Esophagus muscularis mucosa (tissue), 4 donors: ENCODE measurements around the gene GNB5. TPM values are rescaled to one million over a fixed set of nuclear protein-coding genes. Genes with fewer than 3 reads are reported as not detected.

ENCODE experiments used
- DNase-seq: peaks from one replicate; pipeline ENCODE4 v3.0.0-alpha.2; 2017; ENCODE audit errors: extremely low spot score
- H3K27ac ChIP-seq, 4 donors: fragments of 200-600 bp; sonication (generic); replicated peaks in 1 of 4; 1 replicate in 3 of 4; 2 replicates in 1 of 4; pipeline ENCODE4 v1.5.1; 2016 to 2019; ENCODE audit warnings: mild to moderate bottlenecking in 1 of 4
- H3K27me3 ChIP-seq, 4 donors: fragments of 200-600 bp; sonication (generic); one replicate each; pipeline versions ENCODE4 v1.5.1 to v1.6.0; 2016 to 2019
- H3K36me3 ChIP-seq, 4 donors: fragments of 200-600 bp; sonication (generic); one replicate each; pipeline ENCODE4 v1.5.1; 2016 to 2019
- H3K4me1 ChIP-seq, 4 donors: fragments of 200-600 bp; sonication (generic); one replicate each; pipeline ENCODE4 v1.5.1; 2016 to 2019
- H3K4me3 ChIP-seq, 4 donors: fragments of 200-600 bp; sonication (generic); 1 replicate in 2 of 4; 2 replicates in 2 of 4; pipeline ENCODE4 v1.5.1; 2016 to 2019; ENCODE audit warnings: mild to moderate bottlenecking in 4 of 4, moderate library complexity in 1 of 4
- H3K9me3 ChIP-seq, 4 donors: fragments of 200-600 bp; sonication (generic); 1 replicate in 3 of 4; 2 replicates in 1 of 4; pipeline ENCODE4 v1.5.1; 2016 to 2019
- EP300 ChIP-seq: sonication (generic); formaldehyde crosslinking; IDR thresholded peaks from one replicate; pipeline ENCODE4 v1.6.1; 2017; ENCODE audit warnings: antibody characterized with exemption
- POLR2A ChIP-seq: fragments of 450-650 bp; IDR thresholded peaks from one replicate; pipeline ENCODE4 v1.6.1; 2017; ENCODE audit warnings: antibody characterized with exemption, moderate library complexity, mild to moderate bottlenecking, low read depth
- POLR2AphosphoS5 ChIP-seq, 2 donors: sonication (generic); formaldehyde crosslinking; IDR thresholded peaks; one replicate each; pipeline ENCODE4 v1.6.1; 2017; ENCODE audit warnings: antibody characterized with exemption in 2 of 2
- WGBS: methylation state at CpG from one replicate; pipeline ENCODE4 v1.1.5; 2018; 5-methylcytosine and 5-hydroxymethylcytosine counted together
- intact Hi-C: fragments of 100-400 bp; cut with DNase I; formaldehyde crosslinking; loops from one replicate; pipeline ENCODE4 v1.15.1; 2023
- total RNA-seq, 4 donors: library from RNA; depleted of rRNA; stranded (reverse); fragments of >200 nt; gene quantifications; one replicate each; pipeline versions ENCODE4 v1.1.0 to v1.2.1, GENCODE V29; 2016
- TF ChIP-seq, protein P1 (sequence below), 3 experiments: fragments of 200-600 bp in 2 of 3; fragments of 450-650 bp in 1 of 3; sonication (generic) in 2 of 3; IDR thresholded peaks; one replicate each; pipeline ENCODE4 v1.5.1; 2017 to 2019; ENCODE audit warnings: antibody characterized with exemption in 3 of 3, mild to moderate bottlenecking in 2 of 3, moderate library complexity in 1 of 3

GNB5 gene
- total RNA-seq, 4 donors from 2014 or later, result 26.7 to 50.1 (median 36.2) TPM

DNA sequence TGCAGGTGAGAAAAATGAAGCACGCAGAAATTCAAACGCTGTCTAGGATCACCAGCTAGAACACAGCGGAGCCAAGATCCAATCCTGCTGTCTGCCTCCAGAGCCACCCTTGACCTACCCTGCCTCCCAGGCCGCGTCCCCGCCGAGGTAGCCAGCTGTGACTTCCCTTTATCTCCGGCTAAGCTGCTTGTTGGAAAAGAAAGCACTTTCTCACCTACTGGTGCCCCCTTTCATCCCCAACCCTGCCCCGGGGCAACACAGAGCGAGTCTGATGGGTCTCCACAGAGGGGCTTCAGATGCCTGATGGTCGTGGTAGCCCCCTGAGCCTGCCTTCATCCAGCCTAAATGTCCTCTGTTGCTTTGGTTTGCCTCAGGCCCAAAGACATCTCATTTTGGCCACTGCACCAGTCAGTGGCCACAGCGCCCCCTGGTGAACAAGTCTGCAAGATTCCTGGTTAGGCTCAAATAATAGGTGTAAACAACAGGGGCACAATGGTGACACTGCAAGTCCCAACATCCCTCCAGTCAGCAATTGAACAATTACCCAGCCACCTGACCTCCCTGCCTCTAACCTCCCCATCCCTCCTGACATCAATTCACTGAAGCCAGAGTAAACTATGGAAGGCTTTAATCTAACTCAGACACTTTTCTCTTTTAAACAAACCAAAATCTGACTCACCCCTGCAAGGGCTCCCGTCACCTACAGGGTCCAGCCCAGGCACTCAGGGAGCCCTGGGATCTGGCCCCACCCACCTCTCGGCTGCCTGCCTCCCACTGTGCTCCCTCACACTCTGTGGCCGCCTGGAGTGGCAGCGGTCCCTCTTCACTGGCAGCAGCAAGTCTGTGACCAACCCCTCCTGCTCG lies 51.4 kb downstream of the GNB5 start:
- H3K36me3 ChIP-seq, result peaks cover 0 to 30% (median 14%) of the 10 kb centered on the region in 4 donors
- no peak overlapping the region for H3K27ac ChIP-seq
- 66% methylated on average over 17 of the region's 17 CpGs for WGBS
- TF ChIP-seq, protein P1, sequence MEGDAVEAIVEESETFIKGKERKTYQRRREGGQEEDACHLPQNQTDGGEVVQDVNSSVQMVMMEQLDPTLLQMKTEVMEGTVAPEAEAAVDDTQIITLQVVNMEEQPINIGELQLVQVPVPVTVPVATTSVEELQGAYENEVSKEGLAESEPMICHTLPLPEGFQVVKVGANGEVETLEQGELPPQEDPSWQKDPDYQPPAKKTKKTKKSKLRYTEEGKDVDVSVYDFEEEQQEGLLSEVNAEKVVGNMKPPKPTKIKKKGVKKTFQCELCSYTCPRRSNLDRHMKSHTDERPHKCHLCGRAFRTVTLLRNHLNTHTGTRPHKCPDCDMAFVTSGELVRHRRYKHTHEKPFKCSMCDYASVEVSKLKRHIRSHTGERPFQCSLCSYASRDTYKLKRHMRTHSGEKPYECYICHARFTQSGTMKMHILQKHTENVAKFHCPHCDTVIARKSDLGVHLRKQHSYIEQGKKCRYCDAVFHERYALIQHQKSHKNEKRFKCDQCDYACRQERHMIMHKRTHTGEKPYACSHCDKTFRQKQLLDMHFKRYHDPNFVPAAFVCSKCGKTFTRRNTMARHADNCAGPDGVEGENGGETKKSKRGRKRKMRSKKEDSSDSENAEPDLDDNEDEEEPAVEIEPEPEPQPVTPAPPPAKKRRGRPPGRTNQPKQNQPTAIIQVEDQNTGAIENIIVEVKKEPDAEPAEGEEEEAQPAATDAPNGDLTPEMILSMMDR (IDR thresholded peaks at IDR 0.05), result peak; percentile 52 to 75 (median 64)
- no peak for TF ChIP-seq EP300
- intact Hi-C loops, result no loop called here
- no peaks in the 10 kb centered on the region for H3K27me3 ChIP-seq
- H3K4me3 ChIP-seq, result no peak overlapping the region
- no peaks in the 10 kb centered on the region for H3K9me3 ChIP-seq
- H3K4me1 ChIP-seq, result peaks cover 0 to 28% (median 21%) of the 10 kb centered on the region in 4 donors
- no peak for DNase-seq

DNA sequence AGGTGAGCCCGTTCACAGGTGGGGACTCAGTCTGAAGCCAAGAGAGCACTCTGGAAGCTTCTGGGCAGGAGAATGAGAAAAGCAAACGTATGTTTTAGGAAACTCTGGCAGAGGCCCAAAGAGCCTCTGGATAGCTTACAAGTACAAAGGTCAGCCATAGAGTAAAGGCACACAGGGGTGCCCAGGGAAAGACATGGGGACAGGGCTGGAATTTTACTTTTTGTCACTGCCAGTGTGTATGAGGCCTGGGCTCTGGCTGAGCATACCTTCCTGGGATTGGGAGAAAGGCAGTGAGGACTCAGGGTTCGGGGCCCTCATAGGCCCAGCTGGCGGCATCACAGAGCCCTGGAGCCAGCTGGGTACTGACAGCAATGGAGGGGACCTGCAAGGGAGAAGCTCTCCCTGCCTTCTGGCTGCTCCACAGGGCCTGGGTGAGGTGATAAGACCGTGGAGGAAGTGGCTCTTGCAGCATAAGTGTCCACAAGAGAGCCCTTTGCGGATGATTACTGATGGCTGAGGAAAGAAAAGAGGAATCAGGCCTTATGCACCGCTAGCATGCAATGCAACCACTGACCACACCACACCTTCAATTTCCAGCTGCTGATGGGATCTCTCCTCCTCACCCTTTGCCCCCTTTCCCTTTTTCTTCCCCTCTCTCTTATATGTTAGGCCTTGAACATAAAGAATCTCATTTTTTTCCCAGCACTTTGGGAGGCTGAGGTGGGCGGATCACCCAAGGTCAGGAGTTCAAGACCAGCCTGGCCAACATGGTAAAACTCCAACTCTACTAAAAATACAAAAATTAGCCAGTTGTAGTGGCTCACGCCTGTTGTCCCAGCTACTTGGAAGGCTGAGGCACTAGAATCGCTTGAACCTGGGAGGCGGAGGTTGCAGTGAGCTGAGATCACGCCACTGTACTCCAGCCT lies 53.5 kb downstream of the GNB5 start:
- Histone ChIP-seq H3K27me3 (no peaks in the 10 kb centered on the region), H3K36me3 (peaks cover 3 to 38% (median 13%) of the 10 kb centered on the region in 4 donors), H3K4me3 (no peak overlapping the region), H3K4me1 (peaks cover 0 to 28% (median 21%) of the 10 kb centered on the region in 4 donors), H3K9me3 (no peaks in the 10 kb centered on the region), H3K27ac (no peak overlapping the region)
- intact Hi-C loops, result no loop called here
- TF ChIP-seq POLR2AphosphoS5 (IDR thresholded peaks at IDR 0.05) (no peak), EP300 (no peak)
- 82% methylated on average over 10 of the region's 12 CpGs for WGBS
- DNase-seq, result no peak

DNA sequence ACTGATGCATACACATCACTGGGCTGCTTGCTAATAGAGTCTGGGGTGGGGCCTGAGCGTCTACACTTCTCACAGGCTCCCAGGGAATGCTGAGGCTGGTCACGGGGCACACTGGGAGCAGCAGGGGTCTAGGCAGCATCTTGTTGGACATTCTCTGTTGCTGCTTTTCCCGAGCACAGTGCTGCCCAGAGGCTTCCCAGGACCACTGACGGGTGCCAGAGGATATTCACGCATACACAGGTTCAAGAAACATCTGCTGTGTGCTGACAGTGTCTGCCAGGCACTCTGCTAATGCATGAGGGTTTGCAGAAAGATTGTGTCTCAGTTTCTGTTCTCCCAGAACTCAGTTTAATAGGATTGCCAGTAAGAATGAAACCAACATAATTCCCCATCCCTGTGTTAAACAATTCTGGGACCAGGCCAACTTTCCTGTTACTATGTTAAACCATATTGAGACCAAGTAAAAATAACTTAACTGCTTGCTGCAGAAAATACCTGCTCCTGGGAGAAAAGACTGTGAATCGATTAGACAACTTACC lies 54.7 kb downstream of the GNB5 start:
- H3K4me3 ChIP-seq, result no peak overlapping the region
- no peaks in the 10 kb centered on the region for H3K9me3 ChIP-seq
- H3K36me3 ChIP-seq, result peaks cover 3 to 44% (median 14%) of the 10 kb centered on the region in 4 donors
- H3K27ac ChIP-seq, result no peak overlapping the region
- H3K27me3 ChIP-seq, result no peaks in the 10 kb centered on the region
- H3K4me1 ChIP-seq, result peaks cover 0 to 28% (median 21%) of the 10 kb centered on the region in 4 donors
- no peak for DNase-seq
- WGBS, result 58% methylated on average over 6 of the region's 6 CpGs
- intact Hi-C loops, result no loop called here
- TF ChIP-seq POLR2A, result no peak
- TF ChIP-seq, protein P1 (IDR thresholded peaks at IDR 0.05), result no peak
- no peak for TF ChIP-seq EP300
- no peak for TF ChIP-seq POLR2AphosphoS5 (IDR thresholded peaks at IDR 0.05)

DNA sequence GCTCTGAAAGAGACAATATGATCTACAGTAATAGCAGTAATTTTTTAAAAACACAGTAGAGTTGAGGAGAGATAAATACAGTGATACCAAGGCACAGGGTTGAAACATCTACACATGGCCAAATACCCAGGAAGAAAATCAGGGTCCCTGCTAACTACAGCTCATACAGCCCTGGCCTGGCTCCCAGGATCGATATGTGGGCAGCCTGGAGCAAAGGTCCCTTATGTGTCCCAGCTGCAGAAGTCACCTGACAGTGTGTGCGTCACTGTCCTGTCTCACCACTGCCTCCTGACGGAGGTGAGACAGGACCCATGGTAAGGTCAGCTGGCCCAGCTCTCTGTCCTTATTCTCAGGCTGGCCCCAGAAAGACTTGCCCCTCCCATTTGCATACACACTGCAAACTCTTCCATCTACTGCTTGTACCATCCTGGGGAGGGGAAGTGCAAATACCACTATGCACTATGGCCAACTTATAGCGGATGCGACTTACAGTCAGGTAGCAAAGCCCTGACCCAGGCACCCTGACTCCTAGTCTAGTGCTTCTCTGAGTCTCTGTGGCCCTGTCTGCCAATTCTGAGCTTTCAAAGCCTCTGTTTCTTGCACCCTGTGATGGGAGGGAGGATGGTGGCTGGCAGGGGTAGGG lies 56.6 kb downstream of the GNB5 start:
- no peak overlapping the region for H3K27ac ChIP-seq
- DNase-seq, result no peak
- H3K27me3 ChIP-seq, result no peaks in the 10 kb centered on the region
- intact Hi-C loops, result no loop called here
- TF ChIP-seq POLR2A (no peak), POLR2AphosphoS5 (IDR thresholded peaks at IDR 0.05) (no peak), EP300 (no peak)
- TF ChIP-seq, protein P1 (IDR thresholded peaks at IDR 0.05), result no peak
- 85% methylated on average over 4 of the region's 5 CpGs for WGBS
- H3K4me3 ChIP-seq, result no peak overlapping the region
- H3K9me3 ChIP-seq, result no peaks in the 10 kb centered on the region
- H3K4me1 ChIP-seq, result peaks cover 0 to 24% (median 18%) of the 10 kb centered on the region in 4 donors
- peaks cover 3 to 51% (median 14%) of the 10 kb centered on the region in 4 donors for H3K36me3 ChIP-seq
